T47D (cell line): ENCODE data around the gene TMEM233.
"Not testable (repeated sequence)": the region's sequence is repeated elsewhere in the genome, so short reads cannot be mapped to it uniquely, and the experiment has no call there.

Experiments used
- DNase-seq, 2 experiments: peaks; one replicate each; pipeline versions ENCODE4 v3.0.0 to v3.0.0-alpha.2; 2011 to 2012; ENCODE audit warnings: low read depth in 1 of 2, low spot score in 1 of 2
- JUND ChIP-seq: IDR thresholded peaks from 2 replicates; pipeline ENCODE4 v1.6.1; 2012; ENCODE audit warnings: low read depth
- in situ Hi-C: cut with HindIII; loops from 2 replicates; pipeline ENCODE4 v1.10.0; 2016; ENCODE audit warnings: low sequenced_read_pairs, low pct_unique_long_range_greater_than_20kb

TMEM233 gene

GRCh38 chr12:119644930-119645329, 51.4 kb downstream of the TMEM233 start:
- no peak for DNase-seq
- in situ Hi-C loops, result no loop called here
- TF ChIP-seq JUND, result no peak

DNA sequence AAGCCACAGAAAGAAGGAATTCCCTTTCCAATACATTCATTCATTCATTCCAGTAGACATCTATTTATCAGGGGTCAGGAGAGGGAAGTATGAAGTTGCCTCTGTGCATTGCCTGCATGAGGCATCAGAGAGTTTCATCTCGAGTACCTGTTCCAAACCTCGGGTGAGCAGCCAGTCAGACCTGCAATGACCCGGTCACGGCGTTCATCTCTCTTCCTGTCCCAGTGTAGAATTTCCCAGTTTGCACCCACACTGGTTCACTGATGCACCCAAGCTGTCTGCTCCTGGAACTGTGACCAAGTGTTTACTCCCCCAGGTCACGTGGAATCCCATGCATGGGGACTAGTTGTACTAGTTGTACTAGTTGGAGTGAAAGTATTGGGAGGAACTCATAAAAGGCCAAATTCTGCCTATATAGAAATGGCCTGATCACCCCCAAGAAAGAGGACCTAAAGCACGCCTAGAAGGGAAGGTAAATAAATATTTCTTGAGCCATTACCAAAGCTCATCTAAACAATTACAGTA, 52.0 kb downstream of the TMEM233 start:
- no peak for TF ChIP-seq JUND
- DNase-seq, result peak in 1 of 2 experiments; percentile 70
- in situ Hi-C loops, result no loop called here

GRCh38 chr12:119649202-119649808, 55.7 kb downstream of the TMEM233 start:
- in situ Hi-C loops, result no loop called here
- TF ChIP-seq JUND, result no peak
- peak in 1 of 2 experiments; percentile 50 for DNase-seq

DNA sequence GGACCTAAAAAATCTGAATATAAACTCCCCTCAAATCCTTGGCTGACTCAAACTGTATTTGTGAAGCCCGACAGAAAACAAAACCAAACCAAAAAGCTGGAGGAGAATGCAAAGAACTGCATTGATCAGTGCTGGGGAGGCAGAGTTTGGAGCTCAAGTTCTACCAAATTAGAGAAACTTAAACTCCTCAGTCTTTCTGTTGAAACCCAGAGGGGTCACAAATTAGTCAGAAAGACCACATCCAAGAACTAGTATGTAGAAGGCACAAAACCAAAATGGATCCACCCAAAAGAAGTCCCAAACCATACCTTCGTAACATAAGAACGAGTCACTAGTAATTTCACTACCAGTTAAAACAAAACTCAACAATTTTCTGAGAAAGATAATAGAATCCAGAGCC, 59.1 kb downstream of the TMEM233 start:
- in situ Hi-C loops, result no loop called here
- no peak for DNase-seq
- no peak for TF ChIP-seq JUND

- DNase-seq, in situ Hi-C loops: not testable (repeated sequence)
Observed at GRCh38 chr12:119657001-119657400, 63.4 kb downstream of the TMEM233 start.

DNA sequence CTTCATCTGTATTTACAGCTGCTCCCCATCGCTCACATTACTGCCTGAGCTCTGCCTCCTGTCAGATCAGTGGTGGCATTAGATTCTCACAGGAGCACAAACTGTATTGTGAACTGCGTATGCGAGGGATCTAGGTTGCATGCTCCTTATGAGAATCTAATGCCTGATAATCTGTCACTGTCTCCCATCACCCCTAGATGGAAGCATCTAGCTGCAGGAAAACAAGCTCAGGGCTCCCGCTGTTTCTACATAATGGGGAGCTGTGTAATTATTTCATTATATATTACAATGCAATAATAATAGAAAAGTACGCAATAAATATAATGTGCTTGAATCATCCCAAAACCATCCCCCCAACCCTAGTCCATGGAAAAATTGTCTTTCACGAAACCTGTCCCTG, 64.6 kb downstream of the TMEM233 start:
- in situ Hi-C loops, DNase-seq: not testable (repeated sequence)

GRCh38 chr12:119659289-119659897, 65.8 kb downstream of the TMEM233 start:
- no peak for TF ChIP-seq JUND
- DNase-seq, result peak; percentile 56 to 64
- in situ Hi-C loops, result no loop called here

DNA sequence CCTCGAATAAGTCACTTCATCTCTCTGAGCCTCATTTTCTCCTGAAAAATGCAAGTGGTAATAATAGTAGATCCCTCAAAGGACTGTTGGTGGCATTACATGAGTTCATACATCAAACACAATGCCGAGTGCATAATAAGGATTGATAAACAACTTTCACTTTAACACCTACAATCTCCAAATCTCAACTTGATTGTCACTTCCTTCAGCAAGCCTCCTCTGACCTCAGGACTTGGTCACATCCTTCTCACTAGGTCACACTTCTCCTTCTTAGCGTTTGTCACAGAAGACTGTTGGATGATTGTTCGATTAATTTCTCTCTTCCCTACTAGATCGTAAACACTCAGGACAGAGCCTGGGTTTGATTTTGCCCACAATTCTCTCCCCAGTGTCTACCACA, 66.5 kb downstream of the TMEM233 start:
- in situ Hi-C loops, result no loop called here
- no peak for DNase-seq
- TF ChIP-seq JUND, result no peak

DNA sequence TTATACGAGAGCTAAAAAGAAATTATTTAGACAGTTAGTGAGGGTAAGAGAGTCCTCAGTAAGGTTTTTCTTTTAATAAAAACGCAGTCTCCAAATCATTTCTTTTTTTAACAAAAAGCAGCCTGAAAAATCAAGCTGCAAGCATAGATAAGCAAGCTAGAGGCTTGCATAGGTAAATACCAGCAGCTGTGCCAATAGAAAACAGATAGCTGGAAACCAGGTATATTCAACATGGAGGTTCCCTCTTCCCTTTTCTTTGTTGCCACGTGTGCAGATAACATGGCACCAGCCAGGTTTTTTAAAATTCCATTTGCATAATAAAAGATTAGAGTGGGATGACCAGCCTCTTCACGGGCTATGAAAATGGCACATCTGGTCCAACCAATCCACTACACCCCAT, 68.3 kb downstream of the TMEM233 start:
- no peak for TF ChIP-seq JUND

DNA sequence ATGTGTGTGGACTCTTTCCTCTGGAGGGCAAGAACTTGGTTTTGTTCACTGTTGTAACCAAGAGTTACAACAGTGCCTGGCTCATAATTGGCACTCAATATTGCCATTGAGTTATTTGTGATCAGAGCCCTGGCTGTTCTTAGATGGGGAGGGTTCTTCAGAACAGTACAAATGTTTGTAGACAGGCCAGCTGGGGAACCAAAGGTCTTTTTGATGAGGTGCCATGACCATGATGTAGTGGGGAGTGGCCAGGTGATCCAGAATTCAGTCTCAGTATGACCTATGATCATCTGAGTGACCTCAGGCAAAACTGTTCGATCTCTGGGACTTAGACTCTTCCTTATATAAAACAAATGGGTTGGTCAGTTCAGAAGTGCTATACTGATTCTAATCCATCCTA, 71.1 kb downstream of the TMEM233 start:
- DNase-seq, result no peak
- in situ Hi-C loops, result no loop called here
- TF ChIP-seq JUND, result no peak

More for the DNA sequence above, 68.3 kb downstream of the TMEM233 start:
- DNase-seq, result no peak
- in situ Hi-C loops, result no loop called here

DNA sequence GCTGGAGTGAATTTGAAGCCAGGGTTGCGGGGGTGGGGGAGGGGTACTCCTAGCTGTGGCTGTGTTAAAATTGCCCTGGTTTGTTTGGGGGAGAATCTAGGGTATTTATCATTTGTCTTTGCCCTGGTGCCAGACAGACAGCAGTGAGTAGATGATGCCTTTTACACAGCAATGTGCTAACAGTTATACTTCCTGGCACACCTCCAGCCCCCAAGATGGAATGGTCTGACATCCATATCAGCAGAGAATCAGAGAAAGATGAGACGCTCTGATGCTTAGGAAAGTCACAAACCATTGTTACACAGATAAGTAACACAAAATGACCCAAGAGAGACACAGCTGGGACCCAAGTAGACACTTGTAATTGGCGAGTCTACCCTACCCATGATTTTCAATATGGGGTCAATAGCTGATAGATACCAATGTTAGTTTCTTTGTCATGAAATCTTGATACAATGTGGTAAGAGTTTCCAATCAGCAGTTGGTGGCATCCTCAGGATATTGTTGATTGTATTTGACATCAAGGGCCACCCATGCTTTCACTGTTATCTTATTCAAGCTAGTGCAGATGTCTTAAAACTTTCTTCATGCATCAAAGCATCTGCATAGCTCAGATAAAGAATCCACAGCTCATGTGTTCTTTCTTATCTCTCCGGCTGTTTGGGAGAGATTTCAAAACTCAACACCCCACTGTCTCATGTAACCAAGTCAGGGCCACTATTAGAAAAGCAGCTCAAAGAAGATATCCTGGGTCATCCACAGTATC, 71.8 kb downstream of the TMEM233 start:
- in situ Hi-C loops, result no loop called here
- no peak for TF ChIP-seq JUND
- no peak for DNase-seq

GRCh38 chr12:119666226-119666795, 72.7 kb downstream of the TMEM233 start:
- DNase-seq, result no peak
- in situ Hi-C loops, result no loop called here
- no peak for TF ChIP-seq JUND
